Skeletal muscle cell (primary cell): ENCODE measurements around the gene USP6NL.

Source experiments
- DNase-seq: peaks from one replicate; pipeline ENCODE4 v3.0.0-alpha.2; 2010; ENCODE audit warnings: low read depth
- H3K4me3 ChIP-seq: 2 replicates; pipeline ENCODE4 v1.5.1; 2011; ENCODE audit warnings: low read depth, mild to moderate bottlenecking, control low read depth, low read length, moderate library complexity

The USP6NL gene

DNA sequence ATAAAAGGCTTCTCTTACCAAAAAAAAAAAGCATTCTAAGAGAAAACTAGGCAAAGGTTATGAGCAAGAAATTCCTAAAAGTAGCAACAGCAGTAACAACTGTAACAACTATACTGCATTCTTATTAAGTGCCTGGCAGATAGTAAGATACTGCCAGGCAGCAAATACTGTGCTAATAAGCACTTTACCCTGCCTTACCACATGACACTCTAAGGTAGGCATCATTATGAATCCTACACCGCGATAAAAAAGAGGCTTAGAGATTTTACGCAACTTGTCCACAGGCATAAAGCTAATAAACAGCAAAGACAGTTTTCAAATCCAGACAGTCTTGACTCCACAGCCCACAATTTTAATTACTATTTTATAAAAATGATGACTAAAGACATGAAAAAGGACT is 83.2 kb downstream of the USP6NL start:
- DNase-seq: no peak
- H3K4me3 ChIP-seq: no peak overlapping the region

DNA sequence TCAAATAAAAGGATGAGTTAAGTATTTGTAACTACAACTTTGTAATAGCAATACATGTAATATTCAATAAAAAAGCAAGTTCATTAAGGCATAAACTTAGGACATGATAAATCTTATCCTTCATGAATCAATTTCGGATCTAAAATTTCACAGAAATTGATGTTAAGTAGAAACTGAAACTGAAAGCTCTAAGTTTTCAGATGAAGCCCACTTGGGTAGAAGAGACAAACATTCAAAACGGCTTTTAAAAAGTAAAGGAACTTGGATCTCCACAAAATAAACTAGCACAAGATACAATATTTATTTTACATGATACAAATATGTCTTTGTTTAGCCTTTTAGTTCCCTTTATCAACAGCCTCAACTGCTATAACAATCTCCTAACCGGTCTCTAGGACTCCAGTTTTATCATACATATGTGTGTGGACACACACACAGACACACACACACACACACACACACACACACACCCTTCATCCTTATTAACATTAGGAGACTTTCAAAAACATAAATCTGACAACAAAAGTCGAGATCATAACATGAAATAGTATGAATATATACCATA is 83.7 kb downstream of the USP6NL start:
- H3K4me3 ChIP-seq: no peak overlapping the region
- no peak for DNase-seq

DNA sequence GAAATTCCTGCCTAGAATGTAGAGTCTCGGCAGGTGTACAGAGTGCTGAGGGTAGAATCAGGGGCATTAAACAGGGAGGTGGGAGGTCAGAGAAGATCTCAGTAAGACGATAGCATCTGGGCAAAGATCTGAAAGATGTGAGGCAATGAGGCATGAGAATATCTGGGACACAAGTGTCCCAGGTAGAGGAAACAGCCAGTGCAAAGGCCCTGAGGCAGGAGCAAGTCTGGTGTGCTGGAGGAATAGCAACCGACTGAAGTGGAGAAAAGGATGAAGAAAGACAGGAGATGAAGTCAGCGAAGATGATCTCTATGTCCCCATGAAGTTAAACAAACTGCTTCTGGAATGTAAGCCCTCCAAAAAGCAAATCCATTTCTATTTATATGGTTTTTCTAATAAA is 84.4 kb downstream of the USP6NL start:
- no peak overlapping the region for H3K4me3 ChIP-seq
- DNase-seq: no peak

DNA sequence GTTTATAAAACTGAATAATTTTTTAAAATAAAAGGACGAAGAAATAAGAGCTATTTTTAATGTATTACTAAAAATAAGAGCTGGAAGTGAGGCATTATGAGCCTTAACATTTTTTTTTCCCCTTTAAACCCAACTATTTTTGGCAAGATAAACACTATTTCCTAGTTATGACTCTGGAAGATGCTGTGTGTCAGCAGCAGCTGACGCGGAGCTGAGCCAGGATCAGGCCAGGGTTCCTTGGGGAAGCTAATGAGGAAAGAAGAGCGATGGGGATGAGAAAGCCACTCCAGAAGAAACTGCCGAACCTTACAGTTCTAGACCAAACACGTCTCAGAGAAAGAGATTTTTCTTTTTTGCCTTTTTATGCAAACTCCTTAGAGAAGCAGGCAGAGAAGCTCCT is 85.9 kb downstream of the USP6NL start:
- no peak overlapping the region for H3K4me3 ChIP-seq
- DNase-seq: no peak

DNA sequence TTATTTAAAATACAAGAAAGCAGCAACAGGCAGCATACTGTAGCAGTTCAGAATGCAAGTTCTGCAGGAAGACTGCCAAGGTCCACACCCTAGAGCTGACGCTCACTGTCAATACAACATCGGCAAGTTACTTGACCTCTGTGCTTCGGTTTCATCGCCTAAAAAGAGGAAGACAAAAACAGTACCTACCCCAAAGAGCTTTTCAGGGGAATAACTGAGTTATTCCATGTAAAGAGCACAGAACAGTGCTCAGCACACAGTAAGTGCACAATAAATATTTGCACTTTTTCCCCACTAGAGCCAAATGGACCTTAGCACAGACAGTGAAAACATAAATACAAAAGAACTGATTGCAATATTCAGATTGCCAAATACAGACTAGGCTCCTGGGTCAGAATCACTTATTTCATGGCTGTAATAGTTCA is 88.6 kb downstream of the USP6NL start:
- no peak overlapping the region for H3K4me3 ChIP-seq
- no peak for DNase-seq

DNA sequence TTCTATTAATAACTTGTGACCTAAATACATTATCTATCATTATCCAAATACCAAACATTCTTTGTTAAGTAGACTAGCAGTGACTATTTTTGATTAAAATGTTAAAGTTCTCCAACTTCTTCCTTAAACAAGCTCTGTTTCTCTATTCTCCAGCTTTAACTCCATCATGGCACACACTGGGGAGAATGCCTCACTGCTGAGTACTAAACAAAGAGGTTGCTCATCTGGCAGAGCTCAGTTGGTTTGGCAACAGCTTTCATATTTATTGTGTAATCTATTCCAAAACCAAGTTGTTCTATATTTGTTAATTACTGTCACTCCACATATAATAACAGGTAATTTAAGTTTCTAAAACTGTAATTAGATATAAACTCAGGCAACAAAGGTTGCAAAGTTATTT is 89.6 kb downstream of the USP6NL start:
- DNase-seq: no peak
- no peak overlapping the region for H3K4me3 ChIP-seq

DNA sequence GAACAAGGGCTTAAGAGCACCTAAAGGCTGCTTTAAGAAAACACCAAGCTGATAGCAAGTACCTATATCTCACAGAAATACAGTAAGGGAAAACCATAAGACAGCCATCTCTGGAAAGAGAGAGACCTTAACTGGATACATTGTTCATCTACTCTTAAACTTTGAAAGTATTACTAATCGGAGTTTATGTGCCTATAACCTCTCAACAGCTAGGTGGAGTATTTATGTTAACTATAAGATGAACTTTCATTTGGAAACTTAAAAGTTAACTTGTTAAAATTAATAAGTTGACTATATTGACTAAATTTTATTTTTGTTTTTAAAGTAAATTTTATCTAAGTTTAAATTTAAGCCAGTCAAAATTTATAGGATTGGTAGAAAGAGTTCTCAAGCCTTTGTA is 90.6 kb downstream of the USP6NL start:
- no peak for DNase-seq
- H3K4me3 ChIP-seq: no peak overlapping the region

DNA sequence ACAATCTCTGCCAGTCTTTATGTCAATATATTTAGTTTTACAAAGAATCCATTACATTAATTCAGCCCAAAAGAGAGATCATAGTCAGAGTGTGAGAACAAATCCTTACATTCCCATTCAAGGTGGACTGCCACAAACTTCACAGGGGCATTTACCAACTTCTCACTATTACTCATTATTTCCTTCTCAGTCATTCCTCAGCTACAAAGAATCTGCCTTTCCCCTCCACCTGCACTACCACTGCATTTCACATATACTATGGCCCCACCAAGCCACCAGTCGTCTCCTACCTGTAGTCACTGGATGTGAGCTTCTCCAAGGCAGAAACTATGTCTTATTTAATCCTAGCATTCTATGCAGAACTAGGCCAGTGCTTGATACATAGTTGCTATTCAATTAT is 94.3 kb downstream of the USP6NL start:
- no peak for DNase-seq

DNA sequence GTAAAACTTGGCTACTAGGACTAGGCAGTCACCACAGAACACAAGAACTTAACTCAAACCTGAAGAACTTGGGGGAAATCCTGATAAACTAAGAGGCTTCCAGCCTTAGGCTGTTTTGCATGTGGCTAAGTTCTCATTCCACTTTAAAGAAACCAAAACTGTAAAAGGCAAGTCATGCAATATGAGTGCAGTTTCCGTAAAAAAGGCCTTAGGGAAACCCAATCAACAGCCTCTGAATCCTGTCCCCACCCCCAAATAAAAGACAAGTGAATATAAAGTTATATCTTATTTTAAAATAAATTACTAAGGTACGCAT is 95.1 kb downstream of the USP6NL start:
- no peak for DNase-seq
- H3K4me3 ChIP-seq: no peak overlapping the region

More for the DNA sequence above, 94.3 kb downstream of the USP6NL start:
- H3K4me3 ChIP-seq: no peak overlapping the region

DNA sequence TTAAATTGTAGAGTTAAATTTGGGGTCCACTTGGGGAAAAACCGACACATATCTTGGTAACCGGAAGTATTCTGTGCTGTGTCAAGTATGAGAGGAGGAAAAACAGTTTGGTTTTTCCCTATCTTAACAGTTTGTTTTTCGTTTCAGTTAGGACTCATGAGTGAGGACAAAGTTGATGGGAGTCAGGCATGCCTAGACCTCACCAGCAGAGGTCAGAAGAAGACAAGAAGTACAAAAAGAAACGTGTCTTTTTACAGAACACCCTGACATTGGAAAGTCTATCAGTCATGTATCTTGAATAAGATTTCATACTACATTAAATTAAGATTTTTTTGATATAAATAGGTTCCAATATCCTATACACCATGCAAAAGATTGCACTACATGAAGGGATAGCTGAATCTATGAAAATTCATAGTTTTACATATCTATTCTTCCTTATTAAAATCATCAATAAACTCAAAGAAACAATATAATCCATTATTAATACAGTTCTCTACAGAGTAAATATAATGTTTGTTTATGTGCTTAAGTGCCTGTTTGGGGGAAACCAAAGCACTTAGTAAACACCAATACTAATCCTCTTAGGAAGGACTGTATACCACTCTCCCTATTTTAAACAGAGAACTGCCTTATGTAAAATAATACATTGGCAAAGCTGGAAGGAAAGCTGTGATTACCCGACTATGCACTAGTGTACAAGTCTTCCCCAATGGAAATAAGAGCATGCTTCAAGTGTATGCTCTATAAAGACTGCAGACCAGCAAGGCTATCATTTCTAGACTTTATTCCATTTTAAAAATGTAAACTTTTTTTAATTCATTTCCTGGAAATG is 95.6 kb downstream of the USP6NL start:
- DNase-seq: no peak
- no peak overlapping the region for H3K4me3 ChIP-seq

DNA sequence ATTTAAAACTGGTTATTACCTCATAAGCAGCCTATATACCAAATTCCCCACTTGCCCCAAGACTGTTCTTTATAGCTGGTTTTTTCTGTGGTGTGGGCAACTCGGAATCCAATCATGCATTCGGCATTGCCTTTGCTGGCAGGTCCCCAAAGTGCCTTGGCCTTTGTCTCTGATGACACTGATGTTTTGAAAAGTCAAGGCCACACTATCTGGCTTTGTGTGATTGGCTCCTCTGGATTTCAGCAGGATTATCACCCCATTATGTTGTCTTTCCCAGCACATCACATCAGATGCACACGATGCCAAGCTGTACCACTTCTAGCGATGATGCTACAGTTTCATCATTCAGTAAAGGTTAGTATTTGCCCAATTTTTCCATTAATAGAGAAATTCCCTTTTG is 97.7 kb downstream of the USP6NL start:
- DNase-seq: no peak
- H3K4me3 ChIP-seq: no peak overlapping the region

DNA sequence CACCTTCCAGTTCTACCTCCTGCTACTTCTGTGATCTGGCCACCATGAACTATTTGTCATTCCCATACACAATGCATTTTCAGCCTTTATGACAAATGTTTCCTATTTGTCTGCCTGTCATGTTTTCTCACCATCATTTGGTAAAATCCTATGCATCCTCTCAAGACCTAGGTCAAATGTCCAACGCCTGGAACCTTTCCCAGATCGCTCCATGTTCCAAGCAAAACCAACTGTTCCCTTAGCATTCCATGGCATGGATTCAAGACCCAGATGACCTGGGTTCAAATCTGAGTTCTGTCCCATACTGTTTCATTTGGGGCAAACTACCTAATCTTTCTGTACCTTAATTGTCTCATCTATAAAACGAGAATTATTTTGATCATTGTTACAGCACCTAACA is 98.9 kb downstream of the USP6NL start:
- DNase-seq: no peak
- no peak overlapping the region for H3K4me3 ChIP-seq

DNA sequence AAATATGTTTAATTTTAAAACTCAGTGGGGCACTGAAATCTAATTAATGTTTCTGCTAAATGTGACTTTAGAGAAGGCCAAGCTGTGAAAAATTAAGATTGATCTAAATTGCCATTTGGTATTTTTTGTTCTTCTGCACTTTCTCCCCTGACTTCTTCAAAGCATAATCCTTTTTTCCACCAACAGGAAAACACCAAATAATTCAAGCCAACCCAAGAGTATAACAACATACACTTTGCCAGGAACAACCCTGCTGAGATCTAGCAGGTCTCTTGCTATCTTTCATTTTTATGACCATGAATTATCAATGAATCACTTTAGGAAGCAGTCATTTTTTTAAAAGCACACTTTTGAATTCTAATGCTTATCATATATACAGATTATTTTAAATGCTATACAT is 100.1 kb downstream of the USP6NL start:
- no peak for DNase-seq
- no peak overlapping the region for H3K4me3 ChIP-seq

DNA sequence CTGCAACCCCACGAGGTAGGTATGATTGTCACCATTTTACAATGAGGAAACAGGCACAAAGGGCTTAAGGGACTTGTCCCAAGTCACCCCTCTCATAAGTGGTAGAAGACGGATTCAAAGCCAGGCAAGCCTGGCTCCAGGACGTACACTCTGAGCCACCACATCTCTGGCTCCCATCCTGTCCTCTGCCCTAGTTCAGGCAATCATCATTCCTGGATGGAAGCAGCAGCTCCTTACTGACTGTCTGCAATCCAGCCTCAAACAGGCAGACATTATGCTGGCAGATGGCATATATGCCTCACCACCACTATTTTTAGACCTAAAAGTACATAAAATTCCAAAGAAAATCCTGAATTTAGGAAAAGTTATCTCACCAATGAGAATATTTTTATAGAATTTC is 100.7 kb downstream of the USP6NL start:
- no peak overlapping the region for H3K4me3 ChIP-seq
- DNase-seq: no peak

DNA sequence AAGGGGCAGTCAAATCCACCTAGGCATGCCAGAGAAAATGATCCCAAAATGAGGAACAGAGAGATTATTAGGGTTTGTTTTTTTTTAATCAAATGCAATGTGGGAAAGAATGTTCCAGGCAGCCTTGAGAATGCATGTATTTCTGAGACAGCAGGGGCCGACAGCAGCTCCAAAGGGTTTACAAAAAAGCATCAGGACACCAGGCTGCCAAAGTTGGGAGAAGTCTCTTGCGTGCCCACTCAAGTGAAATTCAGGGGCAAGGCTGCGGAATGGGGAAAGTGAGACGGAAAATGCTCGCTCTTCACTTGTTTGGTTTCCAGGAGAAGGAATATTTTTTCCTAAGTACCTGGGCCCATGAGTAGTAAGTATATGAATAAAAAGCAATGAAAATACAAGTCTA is 101.2 kb downstream of the USP6NL start:
- no peak overlapping the region for H3K4me3 ChIP-seq
- no peak for DNase-seq

DNA sequence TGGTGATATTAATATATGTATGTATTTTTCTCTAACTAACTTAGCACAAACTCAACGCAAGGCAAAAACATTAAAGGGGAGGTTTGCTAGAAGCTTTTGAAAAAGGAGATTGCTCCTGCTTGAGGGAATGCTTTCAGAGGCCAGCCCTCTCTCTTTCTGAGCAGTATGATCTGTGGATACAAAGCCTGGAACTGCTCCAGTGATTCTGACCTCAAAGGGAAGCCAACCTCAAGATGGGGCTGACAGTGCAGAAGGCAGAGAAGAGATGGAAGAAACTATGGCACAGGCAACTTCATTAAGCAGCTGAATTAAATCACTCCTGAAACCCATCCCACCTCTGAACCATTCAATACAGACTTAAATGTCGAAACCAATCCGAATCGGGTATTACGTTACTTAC is 102.4 kb downstream of the USP6NL start:
- H3K4me3 ChIP-seq: no peak overlapping the region
- no peak for DNase-seq

DNA sequence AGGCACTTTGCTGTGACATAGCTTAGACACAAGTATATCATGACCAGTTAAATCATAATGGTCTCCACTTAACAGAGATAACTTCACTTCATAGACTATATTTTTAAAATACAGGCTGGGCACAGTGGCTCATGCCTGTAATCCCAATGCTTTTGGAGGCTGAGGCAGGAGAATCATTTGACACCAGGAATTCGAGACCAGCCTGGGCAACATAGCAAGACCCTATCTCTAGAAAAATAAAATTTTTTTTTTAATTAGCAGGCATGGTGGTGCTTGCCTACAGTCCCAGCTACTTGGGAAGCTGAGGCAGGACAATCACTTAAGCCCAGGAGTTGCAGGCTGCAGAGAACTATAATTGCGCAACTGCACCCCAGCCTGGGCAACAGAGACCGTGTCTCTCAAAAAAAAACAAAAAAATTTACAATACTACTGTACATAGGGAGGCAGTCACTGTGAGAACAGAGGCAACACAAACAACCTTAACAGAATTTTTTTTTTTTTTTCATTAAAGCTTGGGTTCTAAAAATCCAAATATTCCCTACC is 105.1 kb downstream of the USP6NL start:
- no peak overlapping the region for H3K4me3 ChIP-seq
- no peak for DNase-seq

DNA sequence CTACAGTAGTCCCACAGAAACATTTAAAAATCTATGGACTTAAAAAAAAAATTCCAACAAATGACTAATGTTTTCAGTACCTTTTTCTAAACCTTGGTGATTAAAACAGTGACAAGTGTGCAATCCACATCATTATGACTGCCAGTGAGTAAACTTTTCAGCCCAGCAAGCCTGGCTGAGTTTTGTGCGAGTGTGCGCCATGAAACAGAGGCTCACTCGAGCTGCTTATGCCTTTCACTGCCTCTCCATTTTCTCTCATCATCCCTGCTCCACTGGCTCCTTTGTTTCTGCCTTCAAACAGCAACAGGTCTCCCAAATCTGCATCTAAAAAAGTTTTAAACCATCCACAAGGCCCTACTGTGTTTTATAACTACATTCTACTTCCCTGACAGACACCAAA is 105.8 kb downstream of the USP6NL start:
- H3K4me3 ChIP-seq: no peak overlapping the region
- DNase-seq: no peak

DNA sequence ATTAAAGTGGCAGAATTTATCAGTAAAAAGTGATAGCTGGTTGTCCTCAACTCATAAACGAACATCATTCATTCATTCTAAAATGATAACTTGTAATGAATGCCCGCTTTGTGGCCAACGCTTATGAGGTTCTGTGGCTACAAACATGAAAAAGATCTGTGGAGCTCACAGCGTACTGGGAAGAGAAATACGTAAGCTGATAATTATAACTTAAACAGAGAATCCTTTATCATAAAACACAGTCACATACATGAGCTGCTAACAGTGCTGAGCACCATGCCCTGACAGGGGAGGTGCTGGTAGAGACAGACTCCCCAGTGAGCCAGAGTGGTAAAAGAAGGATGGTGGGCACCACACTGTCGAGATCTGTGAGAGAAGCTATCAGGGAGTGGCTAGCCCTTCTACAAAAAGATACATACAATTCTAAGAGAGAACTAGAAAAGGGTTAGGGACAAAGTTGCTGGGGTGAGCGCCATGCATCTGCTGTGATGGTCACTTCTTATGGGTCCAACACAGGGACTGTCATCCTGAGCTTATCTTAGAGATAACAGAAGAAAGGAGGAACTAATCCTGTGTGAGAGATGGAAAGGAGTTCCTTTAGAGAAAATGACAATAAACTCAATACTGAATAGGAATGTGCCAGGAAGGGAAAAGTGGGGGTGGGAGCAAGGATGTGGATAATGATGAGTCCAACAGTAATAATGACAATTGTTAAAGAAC is 106.7 kb downstream of the USP6NL start:
- DNase-seq: no peak
- H3K4me3 ChIP-seq: no peak overlapping the region

DNA sequence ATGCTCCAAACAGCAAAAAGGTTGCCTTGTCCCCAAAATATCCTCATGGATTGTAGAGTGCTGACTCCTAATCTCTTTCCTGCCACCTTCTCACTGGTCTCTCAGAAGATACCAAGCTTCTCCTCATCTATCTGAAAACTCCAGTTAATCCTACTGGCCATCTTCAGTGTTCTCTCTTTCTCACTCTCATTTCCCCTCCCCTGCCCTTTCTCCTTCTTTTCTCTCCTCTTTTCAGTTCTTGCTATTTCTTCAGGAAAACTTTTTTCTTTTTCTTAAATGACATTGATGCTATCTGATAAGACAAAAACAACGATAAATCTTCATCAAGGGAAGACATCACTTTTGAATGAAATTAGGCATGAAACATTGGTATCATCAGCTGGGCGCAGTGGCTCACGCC is 109.8 kb downstream of the USP6NL start:
- no peak overlapping the region for H3K4me3 ChIP-seq
- no peak for DNase-seq
